ENCODE measurements around the gene CCNL1. TPM values are rescaled to one million over a fixed set of nuclear protein-coding genes. Genes with fewer than 3 reads are reported as not detected.
A peak's percentile ranks its signal among the peaks of the same experiment; 100 is the strongest.

Gene CCNL1
- total and polyA plus RNA-seq, 2 experiments from 2014 or later = 77.5 to 97.7 TPM

DNA sequence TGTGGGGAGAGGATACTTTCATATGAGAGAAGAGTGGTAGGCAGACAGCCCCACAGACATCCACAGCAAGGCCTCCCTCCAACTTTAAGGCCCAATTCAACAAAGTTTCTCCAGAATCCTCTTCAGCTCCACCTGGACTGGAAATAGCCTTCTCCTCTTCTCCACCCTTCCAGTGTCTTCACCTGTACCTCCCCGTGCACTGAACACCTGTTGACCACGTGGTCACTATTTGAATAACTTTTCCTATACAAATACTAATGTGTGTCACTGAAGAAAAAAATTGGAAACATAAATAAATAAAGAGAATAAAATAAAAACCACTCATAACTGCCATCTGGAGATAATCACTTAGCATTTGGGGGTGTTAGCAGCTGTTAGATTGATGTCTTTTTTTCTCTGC, 52.9 kb downstream of the CCNL1 start:
- H3F3A ChIP-seq (ENCODE audit: insufficient read depth) = no peaks in the 10 kb centered on the region
- no peaks in the 10 kb centered on the region for H3K79me2 ChIP-seq (ENCODE audit: insufficient read depth)
- no peak for TF ChIP-seq EZH2 (IDR thresholded peaks at IDR 0.05; ENCODE audit: insufficient read depth, poor library complexity, severe bottlenecking)
- no peak for TF ChIP-seq EZH2phosphoT487 (IDR thresholded peaks at IDR 0.05; ENCODE audit: insufficient read depth, low read depth)
- H2AFZ ChIP-seq = no peak overlapping the region
- H4K20me1 ChIP-seq (ENCODE audit: insufficient read depth) = no peaks in the 10 kb centered on the region
- WGBS, 2 experiments (ENCODE audit: low coverage in 1 of 2, low lambda C conversion rate in 2 of 2, missing lambda C conversion rate in 2 of 2) = 17 to 24% methylated on average over 2 of the region's 2 CpGs
- H3K9ac ChIP-seq = no peak overlapping the region
- no peak overlapping the region for H3K4me3 ChIP-seq
- H3K9me2 ChIP-seq (ENCODE audit: insufficient read depth) = no peaks in the 10 kb centered on the region
- no peaks in the 10 kb centered on the region for H3K27me3 ChIP-seq (replicated peaks; ENCODE audit: insufficient read depth)
- in situ Hi-C loops (cut with MboI) = no loop called here
- H3K27ac ChIP-seq = no peak overlapping the region
- no peaks in the 10 kb centered on the region for H3K36me3 ChIP-seq (ENCODE audit: low read depth)
- peaks cover 2% of the 10 kb centered on the region; the same call in 1 of the 2 replicates for H3K4me1 ChIP-seq (ENCODE audit: insufficient read depth)
- H3K9me3 ChIP-seq (ENCODE audit: low read depth) = no peaks in the 10 kb centered on the region
- no peak overlapping the region for H3K4me2 ChIP-seq (ENCODE audit: unreplicated experiment)
- DNase-seq = no peak

DNA sequence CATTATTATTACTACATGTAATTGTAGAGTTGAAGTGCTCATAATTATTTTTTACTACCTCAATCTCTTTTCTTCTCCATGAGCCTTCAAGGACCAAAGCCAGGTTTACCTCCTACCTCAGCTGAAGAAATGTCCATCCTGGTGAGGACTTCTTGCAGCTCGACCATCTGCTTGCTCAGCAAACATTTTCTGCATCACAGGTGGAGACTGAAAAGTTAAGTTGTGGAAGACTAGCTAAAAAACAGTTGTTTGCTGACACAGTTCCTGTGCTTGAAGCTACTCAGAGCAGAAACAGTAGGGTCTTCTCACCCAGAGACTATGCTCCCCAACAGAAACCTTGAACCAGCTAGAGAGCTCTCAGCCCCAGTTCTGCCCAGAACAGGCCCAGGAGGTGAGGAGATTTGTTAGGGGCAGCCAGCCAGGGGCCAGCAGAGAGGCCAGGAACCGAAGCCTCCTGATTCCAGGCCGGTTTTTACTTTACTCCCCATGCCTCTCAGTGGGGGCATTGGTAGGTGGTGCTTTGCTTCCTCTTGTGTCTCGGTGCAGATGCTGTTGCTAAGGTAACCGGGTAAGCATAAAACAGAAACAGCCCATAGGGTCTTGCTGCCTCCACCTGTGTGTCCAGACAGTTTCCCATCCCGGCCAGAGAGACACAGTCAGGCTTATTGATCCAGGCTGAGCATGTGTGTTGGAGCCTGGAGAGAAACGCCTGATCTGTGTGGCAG, 54.9 kb downstream of the CCNL1 start:
- WGBS, 2 experiments (ENCODE audit: low coverage in 1 of 2, low lambda C conversion rate in 2 of 2, missing lambda C conversion rate in 2 of 2) = 75 to 76% methylated on average over 7 of the region's 7 CpGs
- Histone ChIP-seq H3K4me3 (no peak overlapping the region), H3K79me2 (ENCODE audit: insufficient read depth) (no peaks in the 10 kb centered on the region), H3K9me2 (ENCODE audit: insufficient read depth) (no peaks in the 10 kb centered on the region), H3K9ac (no peak overlapping the region), H3K4me2 (ENCODE audit: unreplicated experiment) (no peak overlapping the region), H3K27ac (no peak overlapping the region), H4K20me1 (ENCODE audit: insufficient read depth) (no peaks in the 10 kb centered on the region), H3K27me3 (replicated peaks; ENCODE audit: insufficient read depth) (no peaks in the 10 kb centered on the region), H3K4me1 (ENCODE audit: insufficient read depth) (peaks cover 2% of the 10 kb centered on the region; the same call in 1 of the 2 replicates), H3F3A (ENCODE audit: insufficient read depth) (no peaks in the 10 kb centered on the region), H2AFZ (no peak overlapping the region), H3K9me3 (ENCODE audit: low read depth) (no peaks in the 10 kb centered on the region), H3K36me3 (ENCODE audit: low read depth) (no peaks in the 10 kb centered on the region)
- TF ChIP-seq EZH2 (IDR thresholded peaks at IDR 0.05; ENCODE audit: insufficient read depth, poor library complexity, severe bottlenecking) (no peak), EZH2phosphoT487 (IDR thresholded peaks at IDR 0.05; ENCODE audit: insufficient read depth, low read depth) (no peak)
- in situ Hi-C loops (cut with MboI) = no loop called here
- DNase-seq = no peak

DNA sequence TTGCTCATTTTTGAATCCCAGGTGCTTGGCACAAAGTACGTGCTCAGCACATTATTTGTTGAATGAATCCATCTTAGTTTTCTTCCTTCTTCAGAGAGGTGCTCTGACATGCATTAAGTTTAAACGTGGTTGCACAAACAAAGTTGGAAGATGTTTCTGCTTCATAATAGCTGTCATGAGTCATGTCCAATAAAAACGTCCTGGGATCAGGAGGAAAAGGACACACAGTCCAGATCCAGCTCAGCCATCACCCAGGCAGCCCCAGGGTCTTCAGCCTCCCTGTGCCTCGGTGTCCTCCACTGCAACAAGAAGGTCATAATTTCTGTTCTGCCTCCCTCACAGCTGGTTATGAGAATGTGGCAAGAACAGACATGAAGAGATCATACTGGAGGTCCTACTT, 55.4 kb downstream of the CCNL1 start:
- H3K9ac ChIP-seq = no peak overlapping the region
- H3K9me2 ChIP-seq (ENCODE audit: insufficient read depth) = no peaks in the 10 kb centered on the region
- no peaks in the 10 kb centered on the region for H3F3A ChIP-seq (ENCODE audit: insufficient read depth)
- no peaks in the 10 kb centered on the region for H3K27me3 ChIP-seq (replicated peaks; ENCODE audit: insufficient read depth)
- in situ Hi-C loops (cut with MboI) = no loop called here
- no peak overlapping the region for H3K4me3 ChIP-seq
- peaks cover 5% of the 10 kb centered on the region; the same call in 1 of the 2 replicates for H3K4me1 ChIP-seq (ENCODE audit: insufficient read depth)
- H4K20me1 ChIP-seq (ENCODE audit: insufficient read depth) = no peaks in the 10 kb centered on the region
- DNase-seq = peak; percentile 69
- no peaks in the 10 kb centered on the region for H3K36me3 ChIP-seq (ENCODE audit: low read depth)
- 30 to 32% methylated on average over 4 of the region's 4 CpGs for WGBS, 2 experiments (ENCODE audit: low coverage in 1 of 2, low lambda C conversion rate in 2 of 2, missing lambda C conversion rate in 2 of 2)
- no peak overlapping the region for H2AFZ ChIP-seq
- H3K27ac ChIP-seq = no peak overlapping the region
- H3K79me2 ChIP-seq (ENCODE audit: insufficient read depth) = no peaks in the 10 kb centered on the region
- no peak overlapping the region for H3K4me2 ChIP-seq (ENCODE audit: unreplicated experiment)
- H3K9me3 ChIP-seq (ENCODE audit: low read depth) = no peaks in the 10 kb centered on the region
- no peak for TF ChIP-seq EZH2 (IDR thresholded peaks at IDR 0.05; ENCODE audit: insufficient read depth, poor library complexity, severe bottlenecking)
- TF ChIP-seq EZH2phosphoT487 (IDR thresholded peaks at IDR 0.05; ENCODE audit: insufficient read depth, low read depth) = no peak

GRCh38 chr3:157103860-157104259, 56.1 kb downstream of the CCNL1 start:
- Histone ChIP-seq H3K4me2 (ENCODE audit: unreplicated experiment) (no peak overlapping the region), H3K9me3 (ENCODE audit: low read depth) (no peaks in the 10 kb centered on the region), H3K9me2 (ENCODE audit: insufficient read depth) (no peaks in the 10 kb centered on the region), H3K27ac (no peak overlapping the region), H3K4me3 (no peak overlapping the region), H3K9ac (no peak overlapping the region), H3K27me3 (replicated peaks; ENCODE audit: insufficient read depth) (no peaks in the 10 kb centered on the region), H4K20me1 (ENCODE audit: insufficient read depth) (no peaks in the 10 kb centered on the region), H3F3A (ENCODE audit: insufficient read depth) (peaks cover 6% of the 10 kb centered on the region), H3K4me1 (ENCODE audit: insufficient read depth) (peaks cover 12% of the 10 kb centered on the region), H3K36me3 (ENCODE audit: low read depth) (no peaks in the 10 kb centered on the region), H2AFZ (peak overlapping the region; percentile 36; the same call in 1 of the 2 replicates), H3K79me2 (ENCODE audit: insufficient read depth) (no peaks in the 10 kb centered on the region)
- WGBS, 2 experiments (ENCODE audit: low coverage in 1 of 2, low lambda C conversion rate in 2 of 2, missing lambda C conversion rate in 2 of 2) = 78 to 79% methylated on average over 2 of the region's 2 CpGs
- in situ Hi-C loops (cut with MboI) = no loop called here
- TF ChIP-seq EZH2 (IDR thresholded peaks at IDR 0.05; ENCODE audit: insufficient read depth, poor library complexity, severe bottlenecking) = no peak
- no peak for TF ChIP-seq EZH2phosphoT487 (IDR thresholded peaks at IDR 0.05; ENCODE audit: insufficient read depth, low read depth)
- DNase-seq = no peak

Data from GM23248 (cell line).